Stomach (tissue), 9 donors: ENCODE data around the gene ABCD4. TPM values are rescaled to one million over a fixed set of nuclear protein-coding genes. Genes with fewer than 3 reads are reported as not detected.
A peak's percentile ranks its signal among the peaks of the same experiment; 100 is the strongest.

ENCODE experiments used
- DNase-seq, 2 donors: peaks; one replicate each; pipeline versions ENCODE4 v3.0.0 to v3.0.0-alpha.2; 2013 to 2019
- H3K27ac ChIP-seq, 5 donors: fragments of 200-600 bp in 4 of 5; sonication (generic) in 4 of 5; one replicate each; pipeline ENCODE4 v1.5.1; 2013 to 2019; ENCODE audit warnings: mild to moderate bottlenecking in 1 of 5, moderate library complexity in 1 of 5
- H3K27me3 ChIP-seq, 3 donors: fragments of 200-600 bp; sonication (generic); one replicate each; pipeline ENCODE4 v1.5.1; 2017 to 2019; ENCODE audit warnings: mixed run types in 1 of 3
- H3K36me3 ChIP-seq, 4 donors: fragments of 200-600 bp; sonication (generic); 1 replicate in 3 of 4; 2 replicates in 1 of 4; pipeline ENCODE4 v1.5.1; 2016 to 2019
- H3K4me1 ChIP-seq, 4 donors: fragments of 200-600 bp; sonication (generic); one replicate each; pipeline ENCODE4 v1.5.1; 2016 to 2019
- H3K4me3 ChIP-seq, 4 donors: fragments of 200-600 bp; sonication (generic) in 3 of 4; one replicate each; pipeline ENCODE4 v1.5.1; 2016 to 2019; ENCODE audit warnings: mild to moderate bottlenecking in 1 of 4
- H3K9me3 ChIP-seq, 4 donors: fragments of 200-600 bp; sonication (generic); one replicate each; pipeline ENCODE4 v1.5.1; 2016 to 2019
- EP300 ChIP-seq: sonication (generic); formaldehyde crosslinking; IDR thresholded peaks from one replicate; pipeline ENCODE4 v1.6.1; 2017; ENCODE audit warnings: antibody characterized with exemption
- POLR2A ChIP-seq, 4 donors: fragments of 450-650 bp; IDR thresholded peaks; one replicate each; pipeline ENCODE4 v1.6.1; 2016; ENCODE audit warnings: antibody characterized with exemption in 4 of 4, control low read depth in 2 of 4, mild to moderate bottlenecking in 1 of 4, moderate library complexity in 1 of 4
- POLR2AphosphoS5 ChIP-seq, 3 donors: sonication (generic); formaldehyde crosslinking; IDR thresholded peaks; one replicate each; pipeline ENCODE4 v1.6.1; 2016; ENCODE audit warnings: antibody characterized with exemption in 3 of 3
- WGBS, 5 donors: extraction: QIAGEN DNeasy Blood & Tissue Kit in 3 of 5; methylation state at CpG; one replicate each; pipeline versions ENCODE4 v1.1.5 to v1.1.7; 2013 to 2018; 5-methylcytosine and 5-hydroxymethylcytosine counted together
- intact Hi-C: fragments of 100-400 bp; cut with DNase I; formaldehyde crosslinking; loops from one replicate; pipeline ENCODE4 v1.15.1; 2023; ENCODE audit warnings: low total_unique reads
- polyA plus RNA-seq, 3 donors: library from polyadenylated mRNA; stranded (reverse); fragments of 200-250 nt; gene quantifications; one replicate each; pipeline ENCODE4 v1.2.3, GENCODE V29; 2013
- total RNA-seq, 5 donors: library from RNA; depleted of rRNA; stranded (reverse); fragments of >200 nt; gene quantifications; one replicate each; pipeline versions ENCODE4 v1.1.0 to v1.2.3, GENCODE V29; 2014 to 2016
- TF ChIP-seq, protein P1 (sequence below), 7 experiments: fragments of 450-650 bp in 4 of 7; fragments of 200-600 bp in 3 of 7; sonication (generic) in 3 of 7; IDR thresholded peaks; one replicate each; pipeline ENCODE4 v1.5.1; 2016 to 2019; ENCODE audit warnings: antibody characterized with exemption in 7 of 7, control low read depth in 2 of 7, mild to moderate bottlenecking in 1 of 7
- donor health status: healthy with polysubstance abuse.
- donor health status: Bipolar disorder and iron deficiency.
- donor health status: healthy.

Gene ABCD4
- total and polyA plus RNA-seq, 8 donors, result 18.1 to 108 (median 34.4) TPM

DNA sequence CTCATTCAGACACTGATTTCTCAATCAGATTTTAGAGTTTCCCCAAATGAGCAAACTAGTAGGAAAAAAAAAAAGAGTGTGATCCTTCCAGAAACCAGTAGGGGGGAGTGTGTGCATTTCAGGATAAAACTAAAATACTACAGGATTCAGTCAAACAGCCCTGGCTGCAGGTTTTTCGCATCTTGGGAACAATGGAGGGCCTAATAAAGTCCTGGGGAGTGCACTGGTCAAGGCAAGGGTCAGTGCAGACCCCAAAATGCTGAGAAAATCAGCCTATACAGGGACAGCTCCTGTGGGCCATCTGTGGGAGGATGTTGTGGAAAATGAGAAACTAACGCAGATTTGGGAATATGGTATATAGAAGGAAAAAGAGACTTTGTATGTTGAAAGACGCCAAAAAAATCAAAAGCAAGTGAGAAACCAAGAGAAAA, 22.2 kb upstream of the ABCD4 start:
- Histone ChIP-seq H3K4me3 (no peak overlapping the region), H3K4me1 (no peaks in the 10 kb centered on the region), H3K36me3 (no peaks in the 10 kb centered on the region), H3K27ac (no peak overlapping the region), H3K27me3 (peaks cover 0 to 15% (median 0%) of the 10 kb centered on the region in 3 donors), H3K9me3 (no peaks in the 10 kb centered on the region)
- 52 to 68% (median 56%) methylated on average over 3 of the region's 3 CpGs for WGBS, 5 donors
- intact Hi-C loops, result no loop called here
- TF ChIP-seq, protein P1, sequence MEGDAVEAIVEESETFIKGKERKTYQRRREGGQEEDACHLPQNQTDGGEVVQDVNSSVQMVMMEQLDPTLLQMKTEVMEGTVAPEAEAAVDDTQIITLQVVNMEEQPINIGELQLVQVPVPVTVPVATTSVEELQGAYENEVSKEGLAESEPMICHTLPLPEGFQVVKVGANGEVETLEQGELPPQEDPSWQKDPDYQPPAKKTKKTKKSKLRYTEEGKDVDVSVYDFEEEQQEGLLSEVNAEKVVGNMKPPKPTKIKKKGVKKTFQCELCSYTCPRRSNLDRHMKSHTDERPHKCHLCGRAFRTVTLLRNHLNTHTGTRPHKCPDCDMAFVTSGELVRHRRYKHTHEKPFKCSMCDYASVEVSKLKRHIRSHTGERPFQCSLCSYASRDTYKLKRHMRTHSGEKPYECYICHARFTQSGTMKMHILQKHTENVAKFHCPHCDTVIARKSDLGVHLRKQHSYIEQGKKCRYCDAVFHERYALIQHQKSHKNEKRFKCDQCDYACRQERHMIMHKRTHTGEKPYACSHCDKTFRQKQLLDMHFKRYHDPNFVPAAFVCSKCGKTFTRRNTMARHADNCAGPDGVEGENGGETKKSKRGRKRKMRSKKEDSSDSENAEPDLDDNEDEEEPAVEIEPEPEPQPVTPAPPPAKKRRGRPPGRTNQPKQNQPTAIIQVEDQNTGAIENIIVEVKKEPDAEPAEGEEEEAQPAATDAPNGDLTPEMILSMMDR (IDR thresholded peaks at IDR 0.05), result peak in 5 of 7 experiments; percentile 27 to 51 (median 36)
- no peak for TF ChIP-seq EP300
- DNase-seq, result peak in 1 of 2 donors; percentile 59

GRCh38 chr14:74314576-74314975, 11.8 kb upstream of the ABCD4 start:
- intact Hi-C loops, result no loop called here
- DNase-seq, result no peak
- no peak overlapping the region for H3K27ac ChIP-seq
- H3K36me3 ChIP-seq, result no peaks in the 10 kb centered on the region
- H3K4me1 ChIP-seq, result no peaks in the 10 kb centered on the region
- 85 to 97% (median 90%) methylated on average over 4 of the region's 4 CpGs for WGBS, 5 donors
- no peak overlapping the region for H3K4me3 ChIP-seq
- H3K9me3 ChIP-seq, result no peaks in the 10 kb centered on the region
- TF ChIP-seq, protein P1 (IDR thresholded peaks at IDR 0.05), result no peak
- TF ChIP-seq POLR2AphosphoS5 (IDR thresholded peaks at IDR 0.05) (no peak), EP300 (no peak)
- peaks cover 0 to 5% (median 0%) of the 10 kb centered on the region in 3 donors for H3K27me3 ChIP-seq

- Histone ChIP-seq H3K9me3 (no peaks in the 10 kb centered on the region), H3K27ac (no peak overlapping the region), H3K4me1 (no peaks in the 10 kb centered on the region), H3K4me3 (no peak overlapping the region), H3K36me3 (no peaks in the 10 kb centered on the region), H3K27me3 (peaks cover 0 to 5% (median 0%) of the 10 kb centered on the region in 3 donors)
- intact Hi-C loops, result no loop called here
- 70 to 80% (median 72%) methylated on average over 5 of the region's 5 CpGs for WGBS, 5 donors
- DNase-seq, result no peak
- no peak for TF ChIP-seq EP300
- no peak for TF ChIP-seq POLR2AphosphoS5 (IDR thresholded peaks at IDR 0.05)
- no peak for TF ChIP-seq POLR2A (IDR thresholded peaks at IDR 0.05)
- TF ChIP-seq, protein P1 (IDR thresholded peaks at IDR 0.05), result no peak
Measured at GRCh38 chr14:74313601-74314000, 10.9 kb upstream of the ABCD4 start.

GRCh38 chr14:74312161-74312560, 9.4 kb upstream of the ABCD4 start:
- DNase-seq, result no peak
- whole genome bisulfite sequencing, 5 donors, result 67 to 82% (median 80%) methylated on average over 2 of the region's 2 CpGs
- H3K4me3 ChIP-seq, result no peak overlapping the region
- H3K27me3 ChIP-seq, result peaks cover 0 to 5% (median 0%) of the 10 kb centered on the region in 3 donors
- H3K4me1 ChIP-seq, result no peaks in the 10 kb centered on the region
- intact Hi-C loops, result no loop called here
- no peaks in the 10 kb centered on the region for H3K36me3 ChIP-seq
- H3K9me3 ChIP-seq, result no peaks in the 10 kb centered on the region
- TF ChIP-seq POLR2AphosphoS5 (IDR thresholded peaks at IDR 0.05), result no peak
- TF ChIP-seq EP300, result no peak
- no peak for TF ChIP-seq POLR2A (IDR thresholded peaks at IDR 0.05)
- TF ChIP-seq, protein P1 (IDR thresholded peaks at IDR 0.05), result no peak
- no peak overlapping the region for H3K27ac ChIP-seq
